Measurements from ENCODE around the gene PHKA2.
"Not testable (repeated sequence)": the region's sequence is repeated elsewhere in the genome, so short reads cannot be mapped to it uniquely, and the experiment has no call there.

The PHKA2 gene

GRCh38 chrX:18864390-18864920 lies 119.5 kb downstream of the PHKA2 start:
- DNase-seq (ENCODE audit: low read depth in 2 of 2): no peak

DNA sequence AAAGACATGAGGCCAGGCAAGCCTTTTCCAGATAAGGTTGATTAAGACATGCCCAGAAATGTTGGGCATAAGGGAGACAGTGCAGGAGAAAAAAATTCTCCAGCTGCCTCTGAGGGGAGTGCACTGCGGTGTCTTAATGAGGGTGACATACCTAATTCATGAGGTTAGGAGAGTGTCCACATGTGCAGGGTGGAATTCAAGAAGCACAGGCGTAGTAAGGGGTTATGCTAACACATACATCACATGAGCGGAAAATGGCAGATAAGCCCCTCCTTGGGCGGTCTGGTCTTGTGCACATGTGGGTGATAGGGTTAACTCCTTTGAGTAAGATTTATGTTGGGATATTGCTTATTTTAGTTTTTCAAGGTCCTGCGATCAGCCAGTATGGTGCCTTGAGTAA lies 122.4 kb downstream of the PHKA2 start:
- no peak for DNase-seq (ENCODE audit: low read depth in 2 of 2)

DNA sequence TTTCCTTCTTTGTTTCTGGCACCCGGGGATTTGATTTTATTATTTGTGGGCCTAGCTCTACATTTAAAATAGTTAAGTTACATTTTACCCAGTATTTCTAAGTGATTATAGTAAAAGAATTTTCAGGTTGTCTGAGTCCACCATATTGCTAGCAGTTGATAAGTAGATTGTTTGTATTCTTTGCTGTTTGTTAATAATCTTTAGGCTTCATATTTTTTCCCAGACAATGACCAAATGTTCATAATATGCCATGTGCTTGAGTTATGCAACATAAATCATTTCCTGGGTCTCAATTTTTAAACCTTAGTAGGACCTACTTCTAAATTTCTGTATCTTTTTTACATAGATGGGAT lies 127.3 kb downstream of the PHKA2 start:
- no peak for DNase-seq (ENCODE audit: low read depth in 2 of 2)

DNA sequence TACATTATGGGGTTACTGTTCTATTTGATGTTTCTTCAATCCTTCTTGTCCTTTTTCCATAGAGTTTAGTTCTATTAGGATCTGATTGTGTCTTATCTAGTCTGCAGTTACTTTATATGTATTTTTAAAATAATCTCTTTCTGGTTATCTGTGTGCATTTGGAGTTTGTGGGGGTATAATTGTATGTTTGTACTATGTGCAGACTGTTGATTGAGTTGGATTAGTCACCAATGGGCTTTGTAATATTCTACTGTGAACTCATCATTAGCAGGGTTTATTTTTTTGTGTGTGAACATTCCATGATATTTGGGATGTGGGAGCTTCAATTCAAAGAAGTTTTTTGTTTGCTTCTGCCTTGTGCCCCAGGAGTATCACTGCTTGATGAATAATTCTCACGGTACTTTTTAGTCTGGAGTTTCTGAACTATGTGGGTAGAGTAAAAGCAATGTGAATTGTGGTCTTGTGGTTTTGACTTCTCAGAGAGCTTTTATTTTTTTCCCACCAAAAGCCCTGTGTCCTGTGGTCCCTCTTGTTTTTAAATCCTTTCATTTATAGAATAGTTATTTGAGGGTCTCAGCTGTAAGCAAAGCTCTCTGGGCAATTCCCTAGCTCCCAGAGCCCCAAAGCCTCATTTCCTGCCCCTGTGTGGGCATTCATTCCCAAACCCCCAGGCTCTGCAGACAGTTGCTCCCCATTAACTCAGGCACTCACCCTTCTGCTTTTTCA lies 127.8 kb downstream of the PHKA2 start:
- DNase-seq (ENCODE audit: low read depth in 2 of 2): no peak

- not testable (repeated sequence) for DNase-seq (ENCODE audit: low read depth in 2 of 2)
Measured at GRCh38 chrX:18847901-18848300, 136.0 kb downstream of the PHKA2 start.

All from stimulated activated CD8-positive, alpha-beta memory T cell treated with anti-CD3 and anti-CD28 coated beads, Interleukin-15, amount 100 ng/mL, for 48 hours (primary cell).